IPS DF 6.9 (cell line): ENCODE results near the gene E2F3.

Experiments used
- DNase-seq: peaks from one replicate; pipeline ENCODE4 v3.0.0-alpha.2; 2013; ENCODE audit warnings: low read depth, low spot score
- H3K27ac ChIP-seq: one replicate; pipeline ENCODE4 v1.5.1; 2013; ENCODE audit warnings: low read length, control low read depth
- H3K27me3 ChIP-seq: 2 replicates; pipeline ENCODE4 v1.6.1; 2013; ENCODE audit warnings: mild to moderate bottlenecking, low read length; ENCODE audit not compliant: control insufficient read depth, insufficient read depth
- H3K36me3 ChIP-seq: 2 replicates; pipeline ENCODE4 v1.6.1; 2013; ENCODE audit warnings: low read length; ENCODE audit not compliant: control insufficient read depth, insufficient read depth
- H3K4me1 ChIP-seq: 2 replicates; pipeline ENCODE4 v1.6.1; 2013; ENCODE audit warnings: low read length; ENCODE audit not compliant: control insufficient read depth, insufficient read depth
- H3K4me3 ChIP-seq: 2 replicates; pipeline ENCODE4 v1.5.1; 2013; ENCODE audit warnings: mild to moderate bottlenecking, low read length
- H3K9me3 ChIP-seq: 2 replicates; pipeline ENCODE4 v1.6.1; 2013; ENCODE audit warnings: low read length, inconsistent platforms; ENCODE audit not compliant: control insufficient read depth, insufficient read depth
- WGBS: extraction: QIAGEN DNeasy Blood & Tissue Kit; methylation state at CpG from one replicate; pipeline ENCODE4 v1.1.7; 2013; ENCODE audit warnings: mixed read lengths, missing lambda C conversion rate; ENCODE audit not compliant: insufficient read length, insufficient coverage; 5-methylcytosine and 5-hydroxymethylcytosine counted together

Gene E2F3

DNA sequence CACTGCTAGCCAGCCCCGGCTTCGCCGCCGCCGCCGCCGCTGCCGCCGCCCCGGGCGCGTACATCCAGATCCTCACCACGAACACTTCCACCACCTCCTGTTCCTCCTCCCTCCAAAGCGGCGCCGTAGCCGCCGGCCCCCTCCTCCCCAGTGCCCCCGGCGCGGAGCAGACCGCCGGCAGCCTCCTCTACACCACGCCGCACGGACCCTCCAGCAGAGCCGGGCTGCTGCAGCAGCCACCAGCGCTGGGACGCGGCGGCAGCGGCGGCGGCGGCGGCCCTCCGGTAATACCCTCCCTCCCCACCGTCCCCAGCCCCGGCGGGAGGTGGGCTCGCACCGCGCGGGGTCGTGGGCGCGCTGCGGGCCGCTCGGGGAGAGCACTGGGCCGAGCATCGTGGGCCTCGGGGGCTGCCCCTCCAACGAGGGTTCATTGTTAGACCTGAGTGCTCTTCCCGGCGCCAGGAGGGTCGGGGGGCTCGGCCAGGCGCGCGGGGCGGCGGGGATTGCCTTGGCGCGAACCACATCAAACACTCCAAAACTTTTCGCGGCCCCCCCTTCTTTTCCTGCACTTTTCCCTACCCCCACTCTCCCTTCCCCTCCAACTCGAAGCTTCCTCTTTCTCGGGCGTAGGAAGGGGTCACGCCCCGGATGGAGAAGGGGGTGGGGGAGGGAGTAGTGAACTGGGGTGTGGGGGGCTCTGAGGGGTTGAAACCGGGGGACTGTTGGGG lies 827 bp downstream of the E2F3 start:
- no CpG with 5 or more reads among the region's 73 CpGs for WGBS
- no peaks in the 10 kb centered on the region for H3K9me3 ChIP-seq
- H3K4me1 ChIP-seq = no peaks in the 10 kb centered on the region
- H3K27me3 ChIP-seq = no peaks in the 10 kb centered on the region
- no peak for DNase-seq
- no peak overlapping the region for H3K27ac ChIP-seq
- peaks cover 3% of the 10 kb centered on the region; the same call in 1 of the 2 replicates for H3K36me3 ChIP-seq
- peak overlapping the region; percentile 98 for H3K4me3 ChIP-seq

DNA sequence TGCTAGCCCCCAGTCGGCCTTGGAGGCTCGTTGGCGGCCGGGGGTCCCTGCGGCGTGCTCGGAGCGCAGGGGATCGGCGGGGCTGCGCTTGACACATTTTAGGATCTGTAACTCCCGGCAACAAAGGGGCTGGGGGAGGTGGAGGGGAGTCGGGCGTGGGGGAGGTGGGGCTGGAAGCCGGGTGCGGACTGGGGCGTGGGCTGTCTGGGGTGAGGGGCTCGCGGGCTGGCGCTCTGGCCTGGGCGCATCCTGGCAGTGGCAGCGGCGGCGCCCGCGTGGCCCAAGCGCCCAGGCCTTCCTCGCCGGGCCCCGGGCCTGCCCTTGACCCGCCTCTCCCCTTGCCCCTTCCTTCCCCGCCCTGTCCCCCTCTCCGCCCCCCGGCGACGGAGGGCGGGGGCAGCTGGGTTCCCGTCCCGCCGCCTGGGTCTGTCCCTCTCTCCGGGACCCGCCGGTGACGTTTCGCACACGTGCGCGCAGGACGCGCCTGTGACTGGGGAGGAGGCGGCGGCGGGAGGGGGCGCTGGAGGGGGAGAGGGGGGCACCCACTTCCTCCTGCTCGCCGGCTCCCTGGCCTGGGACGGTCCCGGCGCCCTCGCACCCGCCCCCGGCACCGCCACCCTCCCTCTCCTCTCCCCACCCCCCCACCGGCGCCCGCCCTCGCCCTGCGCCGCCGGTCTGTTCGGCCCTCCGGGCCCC lies 1.5 kb downstream of the E2F3 start:
- WGBS = no CpG with 5 or more reads among the region's 72 CpGs
- no peak for DNase-seq
- Histone ChIP-seq H3K4me3 (peak overlapping the region; percentile 98), H3K27ac (no peak overlapping the region), H3K36me3 (peaks cover 3% of the 10 kb centered on the region; the same call in 1 of the 2 replicates), H3K27me3 (no peaks in the 10 kb centered on the region), H3K9me3 (no peaks in the 10 kb centered on the region), H3K4me1 (no peaks in the 10 kb centered on the region)

DNA sequence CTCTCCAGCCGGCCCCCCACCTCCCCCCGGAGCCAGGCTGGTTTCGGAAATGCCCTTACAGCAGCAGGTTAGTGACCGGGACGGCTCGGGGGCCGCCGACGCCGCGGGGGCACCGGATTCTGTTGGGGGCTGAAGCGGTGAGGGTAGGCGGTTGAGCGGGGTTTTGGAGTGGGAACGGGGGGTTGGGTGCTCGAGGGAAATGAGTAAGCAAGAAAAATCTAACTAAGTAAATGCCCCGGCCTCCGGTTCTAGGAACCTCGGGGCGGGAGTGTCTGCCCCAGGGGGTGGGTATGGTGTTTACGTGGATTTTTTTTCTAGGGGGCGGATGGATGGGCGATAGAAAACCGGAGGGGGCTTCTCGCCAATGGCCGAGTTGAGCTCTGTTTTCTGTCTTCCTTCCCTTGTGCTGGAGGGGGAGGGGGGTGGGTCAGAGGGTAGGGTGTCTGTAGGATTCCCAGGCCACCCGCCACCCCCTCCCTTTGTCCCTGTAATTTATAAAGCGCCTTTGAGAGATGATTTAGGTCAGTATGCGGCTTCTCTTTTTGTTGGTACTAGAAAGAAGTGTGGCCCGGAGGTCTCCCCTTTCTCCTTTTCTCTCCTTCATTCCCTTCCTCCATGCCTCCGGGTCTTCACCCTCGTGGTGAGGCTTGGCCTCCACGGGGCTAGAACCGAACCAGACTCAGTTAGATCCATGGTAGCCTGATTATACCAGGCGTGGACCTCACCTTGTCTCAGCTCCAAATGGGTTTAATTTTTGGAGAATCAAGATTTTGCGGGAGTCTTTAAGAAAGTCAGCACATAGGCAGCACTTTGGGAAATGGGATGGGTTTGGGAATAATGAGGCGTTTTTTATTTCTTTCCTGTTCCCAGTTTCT lies 2.3 kb downstream of the E2F3 start:
- Histone ChIP-seq H3K27me3 (no peaks in the 10 kb centered on the region), H3K9me3 (no peaks in the 10 kb centered on the region), H3K27ac (no peak overlapping the region), H3K36me3 (peaks cover 3% of the 10 kb centered on the region; the same call in 1 of the 2 replicates), H3K4me3 (peak overlapping the region; percentile 98), H3K4me1 (no peaks in the 10 kb centered on the region)
- DNase-seq = no peak
- no CpG with 5 or more reads among the region's 38 CpGs for WGBS

DNA sequence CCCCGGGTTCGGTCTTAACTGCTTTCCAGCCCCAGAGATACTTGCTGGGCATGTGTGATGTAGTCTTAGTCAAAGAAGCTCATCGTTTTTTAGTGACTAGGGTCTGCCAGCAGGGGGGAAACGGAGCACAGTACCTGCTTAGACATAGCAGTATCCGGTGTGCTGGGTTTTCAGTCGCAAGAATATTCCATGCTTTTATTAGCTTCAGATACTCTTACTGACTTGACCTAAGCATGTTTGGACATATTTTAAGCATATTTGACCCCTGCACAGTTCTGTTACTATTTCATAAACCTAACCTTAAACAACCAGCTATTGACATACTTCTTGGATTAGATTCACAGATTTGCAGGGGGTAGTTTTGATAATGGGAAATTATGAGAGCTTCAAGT lies 3.0 kb downstream of the E2F3 start:
- DNase-seq = no peak
- Histone ChIP-seq H3K4me3 (peak overlapping the region; percentile 98; the same call in 1 of the 2 replicates), H3K27me3 (no peaks in the 10 kb centered on the region), H3K36me3 (peaks cover 3% of the 10 kb centered on the region; the same call in 1 of the 2 replicates), H3K4me1 (no peaks in the 10 kb centered on the region), H3K9me3 (no peaks in the 10 kb centered on the region), H3K27ac (no peak overlapping the region)
- no CpG with 5 or more reads among the region's 6 CpGs for WGBS

DNA sequence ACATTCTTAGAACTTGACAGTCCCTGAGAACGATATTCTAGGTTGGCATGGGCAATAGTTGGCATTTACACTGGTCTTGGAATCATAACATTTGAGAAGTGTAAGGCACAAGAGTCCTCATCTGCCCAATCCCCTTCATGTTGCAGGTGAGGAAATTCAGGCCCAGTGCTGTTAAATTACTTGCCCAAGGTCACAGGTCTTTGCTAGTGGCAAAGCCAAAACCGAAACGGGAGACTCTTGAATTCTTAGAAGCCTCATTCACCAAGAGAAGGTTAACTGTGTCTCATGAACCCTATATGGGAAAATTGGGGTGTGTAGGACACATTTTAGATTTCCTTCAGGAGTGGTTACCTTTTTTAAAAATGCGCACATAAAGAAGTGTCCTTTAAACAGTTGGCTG lies 7.2 kb downstream of the E2F3 start:
- H3K36me3 ChIP-seq = peaks cover 4% of the 10 kb centered on the region; the same call in 1 of the 2 replicates
- H3K27me3 ChIP-seq = no peaks in the 10 kb centered on the region
- H3K4me1 ChIP-seq = no peaks in the 10 kb centered on the region
- H3K27ac ChIP-seq = no peak overlapping the region
- H3K9me3 ChIP-seq = no peaks in the 10 kb centered on the region
- no peak overlapping the region for H3K4me3 ChIP-seq
- DNase-seq = no peak
- WGBS = no CpG with 5 or more reads among the region's 4 CpGs

DNA sequence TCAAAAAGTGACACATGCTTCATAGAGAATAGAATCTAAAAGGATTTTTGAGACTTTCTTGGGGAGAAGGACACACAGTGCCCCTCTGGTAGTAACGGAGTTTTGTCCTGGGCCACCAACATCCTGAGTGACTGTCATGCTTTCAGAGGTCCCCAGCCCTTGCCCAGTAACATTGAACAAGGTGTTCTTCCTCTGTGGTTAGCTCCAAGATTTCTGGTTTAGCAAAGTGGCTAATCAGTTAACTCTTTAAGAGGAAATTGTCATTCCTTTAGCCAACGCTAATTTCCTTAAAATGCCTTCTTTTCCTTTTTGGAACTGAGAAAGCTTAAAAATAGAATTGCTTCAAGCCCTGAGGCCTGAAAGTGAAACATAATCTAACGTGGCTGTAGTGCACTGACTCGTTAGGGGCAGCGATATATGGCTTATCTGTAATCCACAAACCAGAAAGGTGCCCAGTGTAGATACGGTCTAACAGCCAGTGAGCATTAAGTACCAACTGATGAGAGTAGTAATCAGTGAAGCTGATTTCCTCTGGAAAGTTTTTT lies 7.8 kb downstream of the E2F3 start:
- no peak overlapping the region for H3K27ac ChIP-seq
- WGBS = no CpG with 5 or more reads among the region's 6 CpGs
- DNase-seq = no peak
- H3K4me1 ChIP-seq = no peaks in the 10 kb centered on the region
- no peaks in the 10 kb centered on the region for H3K9me3 ChIP-seq
- H3K36me3 ChIP-seq = peaks cover 4% of the 10 kb centered on the region; the same call in 1 of the 2 replicates
- H3K27me3 ChIP-seq = no peaks in the 10 kb centered on the region
- H3K4me3 ChIP-seq = no peak overlapping the region

DNA sequence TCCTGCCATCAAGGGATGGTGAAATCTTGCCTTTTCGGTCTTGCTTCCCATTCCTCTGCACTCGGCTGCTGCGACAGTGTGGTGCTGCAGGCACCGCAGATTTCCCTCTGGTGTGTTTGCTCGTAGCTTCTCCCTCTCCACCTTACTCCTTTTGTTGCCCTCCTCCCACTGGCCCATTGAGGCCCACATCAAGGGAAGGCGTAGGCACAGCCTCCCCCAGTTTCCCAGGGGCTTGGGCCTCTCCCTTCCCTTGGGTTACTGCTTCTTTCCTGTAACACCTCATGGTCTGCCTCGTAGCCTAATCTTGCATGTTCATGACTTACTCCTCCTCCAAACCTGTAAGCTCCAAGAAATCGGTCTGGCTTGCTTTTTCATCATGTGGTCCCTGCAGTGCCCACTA lies 9.9 kb downstream of the E2F3 start:
- H3K36me3 ChIP-seq = peaks cover 3% of the 10 kb centered on the region; the same call in 1 of the 2 replicates
- no peak for DNase-seq
- no peak overlapping the region for H3K27ac ChIP-seq
- WGBS = no CpG with 5 or more reads among the region's 8 CpGs
- no peak overlapping the region for H3K4me3 ChIP-seq
- H3K27me3 ChIP-seq = no peaks in the 10 kb centered on the region
- no peaks in the 10 kb centered on the region for H3K4me1 ChIP-seq
- H3K9me3 ChIP-seq = no peaks in the 10 kb centered on the region

DNA sequence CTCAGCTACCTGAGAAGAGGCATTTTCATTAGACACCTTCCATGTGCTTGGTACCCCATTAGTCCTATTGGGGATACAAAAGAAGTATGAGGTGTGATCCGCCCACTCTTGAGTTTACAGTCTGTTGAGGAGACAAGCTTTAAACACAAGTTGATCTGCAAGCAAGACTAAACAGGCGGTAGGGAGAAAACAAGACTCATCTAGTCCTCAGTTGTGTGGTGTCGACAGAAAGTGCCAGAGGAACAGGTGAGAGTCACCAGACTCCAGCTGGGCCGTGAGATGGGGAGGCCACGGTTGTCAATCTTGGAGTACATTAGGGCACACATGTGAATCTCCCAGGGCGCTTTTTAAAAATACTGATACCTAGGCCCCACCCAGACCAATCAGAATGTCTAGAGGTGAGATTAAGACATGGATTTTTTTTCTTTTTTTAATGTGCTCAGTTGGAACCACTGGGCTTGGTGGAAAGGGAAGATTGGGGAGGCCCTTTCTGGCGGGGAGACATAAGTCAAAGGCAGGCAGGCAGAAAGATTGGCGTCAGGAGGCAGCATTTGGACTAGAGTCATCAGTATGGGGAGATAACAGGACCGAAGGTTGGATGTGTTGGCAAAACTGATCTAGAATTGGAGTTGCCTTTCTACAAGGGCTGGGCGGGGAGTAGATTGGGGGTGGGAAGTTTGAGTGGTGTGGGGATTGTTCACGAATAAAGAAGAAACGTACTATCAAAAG lies 10.4 kb downstream of the E2F3 start:
- H3K4me3 ChIP-seq = no peak overlapping the region
- H3K27ac ChIP-seq = no peak overlapping the region
- no peak for DNase-seq
- H3K4me1 ChIP-seq = no peaks in the 10 kb centered on the region
- WGBS = 100% methylated on average over 3 of the region's 12 CpGs
- H3K36me3 ChIP-seq = 0 out of 2 replicates have a peak, but pooled peaks cover 2% of the 10 kb centered on the region
- H3K27me3 ChIP-seq = no peaks in the 10 kb centered on the region
- no peaks in the 10 kb centered on the region for H3K9me3 ChIP-seq

DNA sequence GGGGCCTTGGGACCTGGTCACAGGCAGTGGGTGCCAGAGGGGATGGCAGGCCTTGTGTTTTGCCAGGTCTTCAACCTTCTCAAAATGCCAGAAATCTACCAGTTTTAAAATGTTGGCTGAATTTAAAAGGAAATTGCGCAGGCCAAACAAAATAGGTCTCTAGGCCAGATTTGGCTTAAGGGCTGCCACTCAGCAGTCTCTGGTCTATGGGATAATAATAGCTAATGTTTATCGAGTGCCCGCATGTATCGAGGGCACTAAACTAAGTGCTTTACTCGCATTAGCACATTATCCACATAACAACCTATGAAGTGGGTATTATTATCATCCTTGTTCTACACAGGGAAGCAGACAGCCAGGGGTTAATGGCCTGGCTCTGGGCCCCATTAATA lies 11.0 kb downstream of the E2F3 start:
- no CpG with 5 or more reads among the region's 5 CpGs for WGBS
- Histone ChIP-seq H3K4me1 (no peaks in the 10 kb centered on the region), H3K27ac (no peak overlapping the region), H3K9me3 (no peaks in the 10 kb centered on the region), H3K4me3 (no peak overlapping the region), H3K27me3 (no peaks in the 10 kb centered on the region), H3K36me3 (0 out of 2 replicates have a peak, but pooled peaks cover 2% of the 10 kb centered on the region)
- DNase-seq = no peak
